Astrocyte of the cerebellum (primary cell): ENCODE measurements around the gene STON1.

Experiments used
- DNase-seq: peaks from one replicate; pipeline ENCODE4 v3.0.0-alpha.2; 2011; ENCODE audit warnings: low read depth
- H3K4me3 ChIP-seq: 2 replicates; pipeline ENCODE4 v1.5.1; 2011; ENCODE audit warnings: mild to moderate bottlenecking, low read depth, low read length, moderate library complexity
- in situ Hi-C: cut with HindIII; loops from 2 replicates; pipeline ENCODE4 v1.10.0; 2017; ENCODE audit warnings: low sequenced_read_pairs
- TF ChIP-seq, protein P1 (sequence below): IDR thresholded peaks from 2 replicates; pipeline ENCODE4 v1.5.1; 2012; ENCODE audit warnings: low read length, low read depth, moderate library complexity, mild to moderate bottlenecking; ENCODE audit errors: missing control alignments

Gene STON1

DNA sequence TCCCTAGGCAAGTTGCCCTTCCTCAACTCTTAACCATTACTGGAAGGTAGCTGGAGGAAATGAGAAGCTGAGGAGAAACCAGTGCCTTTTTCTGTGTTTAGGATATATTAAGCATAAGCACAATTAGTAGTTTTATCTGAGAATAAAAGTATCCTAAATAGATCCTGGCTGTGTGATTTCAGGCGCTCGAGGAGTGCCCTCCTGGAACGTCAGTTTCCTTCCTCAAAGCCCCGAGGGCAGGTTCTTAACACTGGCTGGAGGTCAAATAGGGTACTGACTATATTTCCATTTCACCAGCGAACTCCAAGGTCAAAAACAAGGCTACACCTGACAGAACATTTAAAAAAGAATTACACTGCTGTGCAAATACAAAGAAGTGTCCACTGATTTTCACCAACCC lies 1.5 kb upstream of the STON1 start:
- H3K4me3 ChIP-seq, result no peak overlapping the region
- TF ChIP-seq, protein P1, sequence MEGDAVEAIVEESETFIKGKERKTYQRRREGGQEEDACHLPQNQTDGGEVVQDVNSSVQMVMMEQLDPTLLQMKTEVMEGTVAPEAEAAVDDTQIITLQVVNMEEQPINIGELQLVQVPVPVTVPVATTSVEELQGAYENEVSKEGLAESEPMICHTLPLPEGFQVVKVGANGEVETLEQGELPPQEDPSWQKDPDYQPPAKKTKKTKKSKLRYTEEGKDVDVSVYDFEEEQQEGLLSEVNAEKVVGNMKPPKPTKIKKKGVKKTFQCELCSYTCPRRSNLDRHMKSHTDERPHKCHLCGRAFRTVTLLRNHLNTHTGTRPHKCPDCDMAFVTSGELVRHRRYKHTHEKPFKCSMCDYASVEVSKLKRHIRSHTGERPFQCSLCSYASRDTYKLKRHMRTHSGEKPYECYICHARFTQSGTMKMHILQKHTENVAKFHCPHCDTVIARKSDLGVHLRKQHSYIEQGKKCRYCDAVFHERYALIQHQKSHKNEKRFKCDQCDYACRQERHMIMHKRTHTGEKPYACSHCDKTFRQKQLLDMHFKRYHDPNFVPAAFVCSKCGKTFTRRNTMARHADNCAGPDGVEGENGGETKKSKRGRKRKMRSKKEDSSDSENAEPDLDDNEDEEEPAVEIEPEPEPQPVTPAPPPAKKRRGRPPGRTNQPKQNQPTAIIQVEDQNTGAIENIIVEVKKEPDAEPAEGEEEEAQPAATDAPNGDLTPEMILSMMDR, result no peak
- no peak for DNase-seq
- in situ Hi-C loops, result no loop called here

DNA sequence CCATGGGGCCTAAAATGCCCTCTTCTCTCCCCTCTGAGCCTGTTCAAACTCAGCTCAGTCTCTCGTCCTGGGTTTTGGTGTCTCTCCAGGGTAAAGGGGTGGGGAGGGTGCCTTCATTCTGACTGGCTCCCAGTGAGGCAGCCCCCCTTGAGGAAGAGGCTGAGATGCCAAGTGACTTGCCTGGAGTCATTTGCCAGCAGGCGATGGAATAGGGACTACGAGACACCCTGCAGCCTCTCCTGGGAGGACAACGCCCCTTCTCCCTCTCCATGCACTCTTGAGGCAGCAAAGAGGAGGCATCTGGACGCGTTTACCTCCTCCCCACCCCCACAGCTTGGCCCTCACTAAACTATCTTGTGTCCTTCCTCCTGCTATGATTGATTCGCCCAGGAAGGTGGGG lies 760 bp upstream of the STON1 start:
- TF ChIP-seq, protein P1, result no peak
- DNase-seq, result no peak
- in situ Hi-C loops, result no loop called here
- no peak overlapping the region for H3K4me3 ChIP-seq

DNA sequence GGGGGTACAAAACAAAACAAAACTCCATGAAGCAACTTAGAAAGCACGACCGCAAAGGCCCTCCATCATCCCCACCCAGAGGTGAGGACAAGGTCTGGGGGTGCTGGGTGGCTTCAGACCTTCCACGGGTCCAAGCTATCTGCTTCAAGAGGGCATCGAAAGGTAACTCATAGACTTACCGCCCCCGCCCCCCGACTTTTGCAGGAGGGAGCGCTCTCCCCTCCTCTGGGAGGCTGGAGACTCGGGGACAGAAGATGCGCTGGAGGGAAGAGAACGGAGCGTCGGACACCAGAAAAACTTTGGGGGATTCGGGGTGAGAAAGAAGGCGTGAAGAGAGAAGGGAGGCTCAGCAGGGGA lies 300 bp upstream of the STON1 start:
- DNase-seq, result no peak
- in situ Hi-C loops, result no loop called here
- H3K4me3 ChIP-seq, result peak overlapping the region; percentile 75
- TF ChIP-seq, protein P1, result no peak

DNA sequence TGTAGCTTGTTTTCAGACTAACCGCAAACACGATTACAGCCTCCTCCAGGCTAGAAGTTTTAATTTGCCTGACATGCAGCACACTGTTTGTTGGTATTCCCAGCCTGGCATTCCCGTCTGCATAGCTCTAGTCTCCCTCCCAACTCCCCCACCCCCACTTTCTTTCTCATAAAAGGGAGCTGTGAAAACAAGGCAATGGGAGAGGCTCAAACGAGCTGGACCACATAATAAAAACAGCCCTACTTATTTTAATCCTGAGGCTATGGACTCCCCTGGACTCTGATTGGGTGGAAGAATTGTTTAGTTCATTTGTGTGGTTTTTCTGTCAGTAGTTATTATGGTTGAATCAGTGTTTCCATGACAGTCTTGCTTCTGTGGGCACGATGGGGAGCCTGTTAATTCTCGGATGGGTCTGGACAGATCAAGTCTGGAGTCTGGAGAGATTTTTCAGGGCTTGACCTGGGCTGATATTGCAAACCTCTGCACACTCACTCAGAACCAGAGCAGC lies 1.2 kb downstream of the STON1 start:
- DNase-seq, result peak; percentile 81
- TF ChIP-seq, protein P1, result no peak
- in situ Hi-C loops, result no loop called here
- H3K4me3 ChIP-seq, result peak overlapping the region; percentile 75

DNA sequence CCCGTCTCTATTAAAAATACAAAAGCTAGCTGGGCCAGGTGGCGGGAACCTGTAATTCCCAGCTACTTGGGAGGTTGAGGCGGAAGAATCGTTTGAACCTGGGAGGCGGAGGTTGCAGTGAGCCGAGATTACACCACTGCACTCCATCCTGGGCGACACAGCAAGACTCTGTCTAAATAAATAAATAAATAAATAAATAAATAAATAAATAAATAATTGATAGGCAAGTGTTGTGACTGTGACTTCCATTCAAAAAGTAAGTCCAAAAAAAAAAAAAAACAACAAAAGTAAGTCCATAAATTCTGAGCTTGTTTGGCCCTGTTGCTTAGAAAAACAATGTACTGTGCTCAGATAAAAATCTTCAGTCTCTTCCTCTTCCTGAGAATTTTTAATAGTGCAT lies 2.2 kb downstream of the STON1 start:
- TF ChIP-seq, protein P1, result no peak
- H3K4me3 ChIP-seq, result peak overlapping the region; percentile 75
- DNase-seq, result no peak
- in situ Hi-C loops, result no loop called here

DNA sequence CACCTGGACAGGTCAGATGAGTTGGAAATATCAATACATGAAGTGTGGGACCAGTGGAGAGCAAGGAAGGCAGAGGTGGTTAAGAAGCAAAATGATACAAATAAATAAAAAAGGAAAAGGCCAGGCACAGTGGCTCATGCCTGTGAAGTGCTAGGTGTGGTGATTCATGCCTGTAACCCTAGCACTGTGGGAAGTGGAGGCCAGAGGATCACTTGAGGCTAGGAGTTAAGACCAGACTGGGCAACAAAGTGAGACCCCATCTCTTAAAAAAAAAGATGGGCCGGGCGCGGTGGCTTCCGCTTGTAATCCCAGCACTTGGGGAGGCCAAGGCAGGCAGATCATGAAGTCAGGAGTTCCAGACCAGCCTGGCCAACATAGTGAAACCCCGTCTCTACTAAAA lies 2.9 kb downstream of the STON1 start:
- TF ChIP-seq, protein P1, result no peak
- DNase-seq, result no peak
- no peak overlapping the region for H3K4me3 ChIP-seq
- in situ Hi-C loops, result no loop called here

DNA sequence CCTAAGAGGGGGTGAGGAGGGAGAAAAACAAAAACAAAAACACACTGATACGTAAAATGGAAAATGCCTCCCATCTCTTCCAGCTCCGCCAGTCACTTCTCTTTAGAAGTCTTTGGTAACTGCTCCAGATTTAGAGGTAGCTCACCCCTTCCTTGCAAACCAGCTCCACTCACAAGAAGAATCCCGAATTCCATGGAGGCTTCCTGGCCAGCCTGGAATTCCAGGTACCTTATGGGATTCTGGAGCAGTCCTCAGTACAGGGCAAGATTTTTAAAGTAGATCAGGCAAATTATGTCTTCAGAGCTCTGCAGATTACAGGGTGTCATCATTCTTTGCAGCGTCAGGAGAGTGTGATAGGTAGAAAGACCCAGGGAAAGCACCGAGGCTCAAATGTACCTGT lies 4.8 kb downstream of the STON1 start:
- TF ChIP-seq, protein P1, result no peak
- in situ Hi-C loops, result no loop called here
- no peak overlapping the region for H3K4me3 ChIP-seq
- no peak for DNase-seq
